ENCODE measurements around the gene MAPK9. TPM values are rescaled to one million over a fixed set of nuclear protein-coding genes. Genes with fewer than 3 reads are reported as not detected.

MAPK9 gene
- total and polyA plus RNA-seq, 2 donors from 2014 or later = 17.3 to 30.9 TPM

DNA sequence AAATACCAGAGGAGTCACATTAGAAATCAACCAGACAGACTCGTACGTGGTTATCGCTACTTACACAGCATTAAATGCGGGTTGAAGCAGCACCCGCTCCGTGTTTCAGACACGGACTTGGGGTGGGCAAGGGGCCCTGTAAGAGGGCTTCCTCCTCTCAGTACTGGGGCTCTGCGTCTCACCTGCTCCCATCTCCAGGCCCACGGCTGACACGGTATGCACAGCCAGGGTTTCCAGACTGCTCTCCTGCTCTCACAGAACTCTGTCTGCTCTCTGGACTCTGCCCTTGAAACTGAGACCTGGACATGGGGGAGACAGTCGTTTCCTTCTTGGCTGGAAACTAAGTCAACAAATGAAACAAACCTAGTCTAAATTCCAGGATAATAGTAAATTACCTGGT lies 58.2 kb downstream of the MAPK9 start:
- Histone ChIP-seq H3K9ac (ENCODE audit: low read length in 3 of 3) (no peak overlapping the region), H3K4me1 (ENCODE audit: control insufficient read depth in 2 of 3, insufficient read depth in 2 of 3, low read depth in 1 of 3, low read length in 3 of 3) (no peaks in the 10 kb centered on the region), H3K27me3 (ENCODE audit: control insufficient read depth, insufficient read depth, low read length) (no peaks in the 10 kb centered on the region), H3K9me3 (ENCODE audit: control insufficient read depth in 2 of 3, insufficient read depth in 1 of 3, low read length in 3 of 3) (peaks cover 0 to 14% (median 0%) of the 10 kb centered on the region in 3 donors), H3K36me3 (ENCODE audit: control insufficient read depth in 2 of 3, insufficient read depth in 3 of 3, low read length in 3 of 3) (peaks cover 0 to 19% (median 12%) of the 10 kb centered on the region in 3 donors), H3K4me3 (ENCODE audit: low read length in 3 of 3) (no peak overlapping the region), H3K27ac (ENCODE audit: low read depth in 2 of 2, low read length in 2 of 2) (no peak overlapping the region)
- FAIRE-seq (no peak), DNase-seq (peak in 2 of 5 donors; percentile 13 to 50)
- TF ChIP-seq, protein P1, sequence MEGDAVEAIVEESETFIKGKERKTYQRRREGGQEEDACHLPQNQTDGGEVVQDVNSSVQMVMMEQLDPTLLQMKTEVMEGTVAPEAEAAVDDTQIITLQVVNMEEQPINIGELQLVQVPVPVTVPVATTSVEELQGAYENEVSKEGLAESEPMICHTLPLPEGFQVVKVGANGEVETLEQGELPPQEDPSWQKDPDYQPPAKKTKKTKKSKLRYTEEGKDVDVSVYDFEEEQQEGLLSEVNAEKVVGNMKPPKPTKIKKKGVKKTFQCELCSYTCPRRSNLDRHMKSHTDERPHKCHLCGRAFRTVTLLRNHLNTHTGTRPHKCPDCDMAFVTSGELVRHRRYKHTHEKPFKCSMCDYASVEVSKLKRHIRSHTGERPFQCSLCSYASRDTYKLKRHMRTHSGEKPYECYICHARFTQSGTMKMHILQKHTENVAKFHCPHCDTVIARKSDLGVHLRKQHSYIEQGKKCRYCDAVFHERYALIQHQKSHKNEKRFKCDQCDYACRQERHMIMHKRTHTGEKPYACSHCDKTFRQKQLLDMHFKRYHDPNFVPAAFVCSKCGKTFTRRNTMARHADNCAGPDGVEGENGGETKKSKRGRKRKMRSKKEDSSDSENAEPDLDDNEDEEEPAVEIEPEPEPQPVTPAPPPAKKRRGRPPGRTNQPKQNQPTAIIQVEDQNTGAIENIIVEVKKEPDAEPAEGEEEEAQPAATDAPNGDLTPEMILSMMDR (IDR thresholded peaks at IDR 0.05; ENCODE audit: borderline replicate concordance, extremely low read depth, insufficient read depth) = no peak
- intact Hi-C loops (cut with DNase I) = no loop called here

DNA sequence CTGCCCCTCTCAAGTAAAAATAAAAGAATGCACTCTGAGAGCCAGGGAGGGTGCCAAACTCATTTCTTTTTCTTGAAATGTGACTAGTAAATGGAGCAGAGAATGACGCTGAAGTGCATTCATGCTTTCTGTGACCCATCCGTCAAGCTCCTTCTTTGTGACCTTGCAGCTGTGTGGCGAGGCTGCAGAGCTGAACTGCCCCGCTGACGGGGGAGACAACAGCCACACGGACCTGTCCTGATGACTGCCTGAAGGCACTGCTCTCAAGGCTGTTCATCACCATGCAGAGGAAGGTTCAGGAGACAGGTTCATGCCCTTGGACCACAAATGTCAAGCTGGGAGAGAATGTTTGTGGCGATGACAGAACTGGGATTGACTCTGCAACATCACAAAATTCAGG lies 61.9 kb downstream of the MAPK9 start:
- peaks cover 0 to 6% (median 3%) of the 10 kb centered on the region in 3 donors for H3K36me3 ChIP-seq (ENCODE audit: control insufficient read depth in 2 of 3, insufficient read depth in 3 of 3, low read length in 3 of 3)
- H3K9me3 ChIP-seq (ENCODE audit: control insufficient read depth in 2 of 3, insufficient read depth in 1 of 3, low read length in 3 of 3) = peaks cover 0 to 20% (median 6%) of the 10 kb centered on the region in 3 donors
- H3K4me1 ChIP-seq (ENCODE audit: control insufficient read depth in 2 of 3, insufficient read depth in 2 of 3, low read depth in 1 of 3, low read length in 3 of 3) = no peaks in the 10 kb centered on the region
- H3K27ac ChIP-seq (ENCODE audit: low read depth in 2 of 2, low read length in 2 of 2) = no peak overlapping the region
- no peak overlapping the region for H3K4me3 ChIP-seq (ENCODE audit: low read length in 3 of 3)
- TF ChIP-seq, protein P1 (IDR thresholded peaks at IDR 0.05; ENCODE audit: borderline replicate concordance, extremely low read depth, insufficient read depth) = no peak
- no peak overlapping the region for H3K9ac ChIP-seq (ENCODE audit: low read length in 3 of 3)
- no peaks in the 10 kb centered on the region for H3K27me3 ChIP-seq (ENCODE audit: control insufficient read depth, insufficient read depth, low read length)
- intact Hi-C loops (cut with DNase I) = no loop called here
- DNase-seq (no peak), FAIRE-seq (no peak)

DNA sequence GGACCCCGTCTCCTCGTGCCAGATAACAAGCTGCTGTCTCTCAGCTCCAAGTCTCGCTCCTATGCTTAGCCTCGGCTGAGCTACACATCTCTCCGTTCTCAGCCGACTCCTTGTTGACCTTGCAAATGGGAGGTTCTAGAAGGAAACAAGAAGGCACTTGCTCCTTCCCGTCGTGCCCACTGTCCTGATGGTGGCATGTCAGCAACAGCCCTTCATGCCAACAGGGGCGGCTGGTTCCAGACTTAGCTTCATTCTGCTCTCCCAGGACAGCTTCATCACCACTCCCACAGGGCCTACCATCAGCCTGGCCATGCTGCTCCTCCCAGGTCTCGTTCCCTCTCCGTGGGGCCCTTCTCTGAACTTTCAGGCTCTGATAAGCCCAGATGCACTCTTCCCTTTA lies 69.8 kb downstream of the MAPK9 start:
- no peaks in the 10 kb centered on the region for H3K36me3 ChIP-seq (ENCODE audit: control insufficient read depth in 2 of 3, insufficient read depth in 3 of 3, low read length in 3 of 3)
- FAIRE-seq = no peak

More for the DNA sequence above, 69.8 kb downstream of the MAPK9 start:
- Histone ChIP-seq H3K4me3 (ENCODE audit: low read length in 3 of 3) (no peak overlapping the region), H3K4me1 (ENCODE audit: control insufficient read depth in 2 of 3, insufficient read depth in 2 of 3, low read depth in 1 of 3, low read length in 3 of 3) (no peaks in the 10 kb centered on the region), H3K27me3 (ENCODE audit: control insufficient read depth, insufficient read depth, low read length) (no peaks in the 10 kb centered on the region), H3K9me3 (ENCODE audit: control insufficient read depth in 2 of 3, insufficient read depth in 1 of 3, low read length in 3 of 3) (peaks cover 0 to 60% (median 11%) of the 10 kb centered on the region in 3 donors), H3K9ac (ENCODE audit: low read length in 3 of 3) (no peak overlapping the region), H3K27ac (ENCODE audit: low read depth in 2 of 2, low read length in 2 of 2) (no peak overlapping the region)
- TF ChIP-seq, protein P1 (IDR thresholded peaks at IDR 0.05; ENCODE audit: borderline replicate concordance, extremely low read depth, insufficient read depth) = no peak
- intact Hi-C loops (cut with DNase I) = no loop called here
- no peak for DNase-seq

Data from kidney (tissue), 14 donors.